Endodermal cell (in vitro differentiated cells): ENCODE measurements around the gene STX18. TPM values are rescaled to one million over a fixed set of nuclear protein-coding genes. Genes with fewer than 3 reads are reported as not detected.

Experiments used
- DNase-seq: peaks from one replicate; pipeline ENCODE4 v3.0.0-alpha.2; 2017
- H3K27ac ChIP-seq: 2 replicates; pipeline ENCODE4 v1.5.1; 2013; ENCODE audit warnings: mild to moderate bottlenecking, low read depth, low read length, moderate library complexity
- H3K27me3 ChIP-seq: 2 replicates; pipeline ENCODE4 v1.6.1; 2013; ENCODE audit warnings: mild to moderate bottlenecking, low read length, moderate library complexity; ENCODE audit not compliant: insufficient read depth, control insufficient read depth, poor library complexity, severe bottlenecking
- H3K36me3 ChIP-seq: 2 replicates; pipeline ENCODE4 v1.7.0; 2013; ENCODE audit warnings: mild to moderate bottlenecking, low read length, moderate library complexity; ENCODE audit not compliant: control insufficient read depth, insufficient read depth
- H3K4me1 ChIP-seq: one replicate; pipeline ENCODE4 v1.7.0; 2013; ENCODE audit warnings: low read length; ENCODE audit not compliant: control insufficient read depth, insufficient read depth
- H3K4me3 ChIP-seq: 2 replicates; pipeline ENCODE4 v1.5.1; 2013; ENCODE audit warnings: mild to moderate bottlenecking, low read length, moderate library complexity
- H3K9ac ChIP-seq: 2 replicates; pipeline ENCODE4 v1.6.1; 2013; ENCODE audit warnings: mild to moderate bottlenecking, low read length, moderate library complexity; ENCODE audit not compliant: poor library complexity, severe bottlenecking; ENCODE audit errors: extremely low read depth
- H3K9me3 ChIP-seq: 2 replicates; pipeline ENCODE4 v1.6.1; 2013; ENCODE audit warnings: mild to moderate bottlenecking, low read length, moderate library complexity; ENCODE audit not compliant: control insufficient read depth
- H3K27ac Mint-ChIP-seq: 2 replicates; pipeline ENCODE4 v1.8.0; 2020; ENCODE audit warnings: mixed read lengths
- H3K27me3 Mint-ChIP-seq: 2 replicates; pipeline ENCODE4 v1.8.0; 2021; ENCODE audit warnings: mild to moderate bottlenecking, mixed read lengths; ENCODE audit not compliant: insufficient read depth
- H3K36me3 Mint-ChIP-seq: 2 replicates; pipeline ENCODE4 v1.8.0; 2020; ENCODE audit warnings: low read depth, mixed read lengths
- H3K4me1 Mint-ChIP-seq: 2 replicates; pipeline ENCODE4 v1.8.0; 2020; ENCODE audit warnings: mixed read lengths
- H3K4me3 Mint-ChIP-seq: 2 replicates; pipeline ENCODE4 v1.8.0; 2020; ENCODE audit warnings: mild to moderate bottlenecking, moderate library complexity, mixed read lengths
- H3K9me3 Mint-ChIP-seq: 2 replicates; pipeline ENCODE4 v1.8.0; 2020; ENCODE audit warnings: mild to moderate bottlenecking, mixed read lengths
- CTCF ChIP-seq: fragments of 200-600 bp; sonication (generic); conservative IDR thresholded peaks from 2 replicates; pipeline ENCODE4 v1.5.0; 2021; ENCODE audit warnings: antibody characterized with exemption, mild to moderate bottlenecking
- WGBS, 2 experiments: methylation state at CpG; one replicate each; pipeline versions ENCODE4 v1.1.5 to v1.1.7; 2013; ENCODE audit warnings: missing lambda C conversion rate in 2 of 2, mixed read lengths in 1 of 2; ENCODE audit not compliant: insufficient coverage in 1 of 2, insufficient read length in 1 of 2; 5-methylcytosine and 5-hydroxymethylcytosine counted together
- total RNA-seq, 2 donors: library from RNA; stranded (reverse); fragmentation: NEBNext Ultra II Directional in 1 of 2; extraction: Animal tissue kit (Norgen Biotek cat#: 25700) in 1 of 2; gene quantifications; 2 replicates in 1 of 2; 3 replicates in 1 of 2; pipeline ENCODE4 v1.2.1, GENCODE V29; 2021

STX18 gene
- total RNA-seq, 2 donors from 2014 or later = 26.9 to 33.3 TPM

- peaks cover 13% of the 10 kb centered on the region for H3K36me3 Mint-ChIP-seq
- H3K27ac Mint-ChIP-seq = no peak overlapping the region
These were observed 1.1 kb upstream of the STX18 start for GRCh38 chr4:4542774-4543485.

GRCh38 chr4:4541040-4541631 lies 712 bp downstream of the STX18 start:
- H3K9me3 ChIP-seq = no peaks in the 10 kb centered on the region
- Mint-ChIP-seq H3K4me1 (peaks cover 15% of the 10 kb centered on the region), H3K27ac (peak overlapping the region; percentile 98), H3K9me3 (no peaks in the 10 kb centered on the region), H3K4me3 (peak overlapping the region; percentile 95), H3K36me3 (peaks cover 6% of the 10 kb centered on the region), H3K27me3 (no peaks in the 10 kb centered on the region)
- no peaks in the 10 kb centered on the region for H3K36me3 ChIP-seq
- no peaks in the 10 kb centered on the region for H3K4me1 ChIP-seq
- 17 to 25% methylated on average over 9 to 10 of the region's 10 CpGs for WGBS, 2 experiments
- peak overlapping the region; percentile 97 for H3K9ac ChIP-seq
- H3K27me3 ChIP-seq = no peaks in the 10 kb centered on the region
- DNase-seq = no peak
- H3K27ac ChIP-seq = peak overlapping the region; percentile 40
- peak overlapping the region; percentile 97 for H3K4me3 ChIP-seq
- TF ChIP-seq CTCF = no peak

More at GRCh38 chr4:4542774-4543485, 1.1 kb upstream of the STX18 start:
- no peak for TF ChIP-seq CTCF
- no peaks in the 10 kb centered on the region for H3K4me1 ChIP-seq
- no peak overlapping the region for H3K27ac ChIP-seq
- H3K4me3 ChIP-seq = peak overlapping the region; percentile 97
- peak overlapping the region; percentile 97 for H3K9ac ChIP-seq
- Mint-ChIP-seq H3K27me3 (no peaks in the 10 kb centered on the region), H3K9me3 (no peaks in the 10 kb centered on the region), H3K4me1 (peaks cover 15% of the 10 kb centered on the region), H3K4me3 (peak overlapping the region; percentile 95)
- 20 to 23% methylated on average over 9 to 12 of the region's 12 CpGs for WGBS, 2 experiments
- no peaks in the 10 kb centered on the region for H3K27me3 ChIP-seq
- H3K36me3 ChIP-seq = no peaks in the 10 kb centered on the region
- H3K9me3 ChIP-seq = no peaks in the 10 kb centered on the region
- peak; percentile 61 for DNase-seq

GRCh38 chr4:4539481-4539880 lies 2.4 kb downstream of the STX18 start:
- TF ChIP-seq CTCF = no peak
- Mint-ChIP-seq H3K4me3 (no peak overlapping the region), H3K9me3 (no peaks in the 10 kb centered on the region), H3K4me1 (peaks cover 15% of the 10 kb centered on the region), H3K36me3 (no peaks in the 10 kb centered on the region), H3K27me3 (no peaks in the 10 kb centered on the region), H3K27ac (no peak overlapping the region)
- no peaks in the 10 kb centered on the region for H3K9me3 ChIP-seq
- no peaks in the 10 kb centered on the region for H3K36me3 ChIP-seq
- H3K4me1 ChIP-seq = no peaks in the 10 kb centered on the region
- H3K4me3 ChIP-seq = no peak overlapping the region
- no peak for DNase-seq
- H3K27ac ChIP-seq = no peak overlapping the region
- no peak overlapping the region for H3K9ac ChIP-seq
- 78 to 100% methylated on average over 2 of the region's 2 CpGs for WGBS, 2 experiments
- H3K27me3 ChIP-seq = no peaks in the 10 kb centered on the region
